HCT116 (cell line): ENCODE results near the gene SLC25A21. TPM values are rescaled to one million over a fixed set of nuclear protein-coding genes. Genes with fewer than 3 reads are reported as not detected.

Experiments used
- ATAC-seq: fragments of 200-7000 bp; cut with Tn5 transposase; 2 replicates; pipeline ENCODE4 v1.9.1; 2020; ENCODE audit warnings: mild to moderate bottlenecking, moderate library complexity
- BruUV-seq: library from RNA; stranded (reverse); fragments of 400-500 nt; replicated peaks from 2 replicates; lab custom pipeline; 2021; lab: Mats Ljungman, UMichigan
- CTCF ChIA-PET: fragments of 300-600 bp; sonication (Branson Sonifier 250); formaldehyde crosslinking; loops from one replicate; lab custom pipeline; 2021; ENCODE audit warnings: antibody characterized with exemption; lab: Charles Lee
- POLR2A ChIA-PET: fragments of 300-600, 350-600 bp; sonication (Branson Sonifier 250); formaldehyde crosslinking; loops from one replicate; lab custom pipeline; 2021; ENCODE audit warnings: antibody characterized with exemption; lab: Charles Lee
- RAD21 ChIA-PET, 2 experiments: fragments of 300-600 bp; sonication (Branson Sonifier 250); formaldehyde crosslinking; loops; one replicate each; lab custom pipeline; 2023; ENCODE audit warnings: low total read pairs in 2 of 2; ENCODE audit not compliant: uncharacterized antibody in 2 of 2, unreplicated experiment in 2 of 2, low non-redundant PET in 1 of 2; lab: Charles Lee
- DNase-seq: peaks from one replicate; pipeline ENCODE4 v3.0.0-alpha.2; 2010; ENCODE audit warnings: low read depth, low spot score
- H2AFZ ChIP-seq: fragments of 200-600 bp; shearing (Covaris generic), sonication (generic); 2 replicates; pipeline ENCODE4 v1.6.1; 2017; ENCODE audit warnings: low read depth, mixed run types, mixed read lengths, antibody characterized with exemption, low read length; ENCODE audit not compliant: poor library complexity, severe bottlenecking
- H3K27ac ChIP-seq: 2 replicates; pipeline ENCODE4 v1.5.1; 2012; ENCODE audit warnings: low read depth, low read length
- H3K27me3 ChIP-seq: fragments of 200-600 bp; sonication (generic); 2 replicates; pipeline ENCODE4 v1.6.1; 2016; ENCODE audit warnings: mixed run types, low read length, mixed read lengths; ENCODE audit not compliant: insufficient read depth
- H3K36me3 ChIP-seq, 2 experiments: fragments of 200-500 bp in 1 of 2; fragments of 200-600 bp in 1 of 2; sonication (Bioruptor generic) in 1 of 2; sonication (generic) in 1 of 2; 2 replicates each; pipeline versions ENCODE4 v1.5.1 to v1.6.1; 2014 to 2016; ENCODE audit warnings: low read length in 2 of 2, inconsistent platforms in 1 of 2, mixed read lengths in 1 of 2, mixed run types in 1 of 2; ENCODE audit not compliant: insufficient read depth in 2 of 2, control insufficient read depth in 1 of 2
- H3K4me1 ChIP-seq, 2 experiments: fragments of 200-600 bp in 1 of 2; sonication (generic) in 1 of 2; 2 replicates each; pipeline versions ENCODE4 v1.5.1 to v1.6.1; 2012 to 2017; ENCODE audit warnings: low read length in 2 of 2, inconsistent platforms in 1 of 2, mild to moderate bottlenecking in 1 of 2, mixed read lengths in 1 of 2, mixed run types in 1 of 2, moderate library complexity in 1 of 2; ENCODE audit not compliant: insufficient read depth in 2 of 2, control insufficient read depth in 1 of 2
- H3K4me2 ChIP-seq: fragments of 200-600 bp; sonication (generic); 2 replicates; pipeline ENCODE4 v1.6.1; 2017; ENCODE audit warnings: mixed run types, low read length, mixed read lengths
- H3K4me3 ChIP-seq, 2 experiments: fragments of 200-600 bp in 1 of 2; sonication (generic) in 1 of 2; replicated peaks in 1 of 2; 2 replicates each; pipeline ENCODE4 v1.5.1; 2011 to 2016; ENCODE audit warnings: low read length in 2 of 2, control low read depth in 1 of 2, low read depth in 1 of 2, mild to moderate bottlenecking in 1 of 2, mixed read lengths in 1 of 2, mixed run types in 1 of 2
- H3K79me2 ChIP-seq: fragments of 200-600 bp; sonication (generic); 2 replicates; pipeline ENCODE4 v1.6.1; 2017; ENCODE audit warnings: mild to moderate bottlenecking, mixed run types, low read length, moderate library complexity, mixed read lengths; ENCODE audit not compliant: insufficient read depth
- H3K9ac ChIP-seq: fragments of 200-600 bp; sonication (generic); 2 replicates; pipeline ENCODE4 v1.6.1; 2016; ENCODE audit warnings: low read length, mixed read lengths
- H3K9me2 ChIP-seq: fragments of 200-600 bp; sonication (generic), shearing (Covaris generic); 2 replicates; pipeline ENCODE4 v1.6.1; 2017; ENCODE audit warnings: mixed run types, mild to moderate bottlenecking, moderate library complexity; ENCODE audit not compliant: insufficient read depth
- H3K9me3 ChIP-seq, 2 experiments: fragments of 200-500 bp in 1 of 2; fragments of 200-600 bp in 1 of 2; sonication (Bioruptor generic) in 1 of 2; sonication (generic) in 1 of 2; 2 replicates each; pipeline ENCODE4 v1.6.1; 2014 to 2017; ENCODE audit warnings: low read length in 2 of 2, mixed read lengths in 2 of 2, inconsistent platforms in 1 of 2, low read depth in 1 of 2, mild to moderate bottlenecking in 1 of 2, mixed run types in 1 of 2, moderate library complexity in 1 of 2; ENCODE audit not compliant: control insufficient read depth in 1 of 2, insufficient read depth in 1 of 2
- H4K20me1 ChIP-seq: fragments of 200-600 bp; sonication (generic), shearing (Covaris generic); 2 replicates; pipeline ENCODE4 v1.6.1; 2017; ENCODE audit warnings: mixed run types, mild to moderate bottlenecking, moderate library complexity; ENCODE audit not compliant: insufficient read depth
- CBX3 ChIP-seq: IDR thresholded peaks from 2 replicates; pipeline ENCODE4 v1.6.1; 2012; ENCODE audit warnings: low read depth
- ELF1 ChIP-seq: IDR thresholded peaks from 2 replicates; pipeline ENCODE4 v1.6.1; 2012; ENCODE audit warnings: low read depth, borderline replicate concordance
- EZH2 ChIP-seq: fragments of 200-600 bp; sonication (generic); IDR thresholded peaks from 2 replicates; pipeline ENCODE4 v1.6.1; 2017; ENCODE audit warnings: antibody characterized with exemption, mixed run types
- JUND ChIP-seq: IDR thresholded peaks from 2 replicates; pipeline ENCODE4 v1.6.1; 2012
- POLR2A ChIP-seq: IDR thresholded peaks from 2 replicates; pipeline ENCODE4 v1.7.0; 2011; ENCODE audit warnings: borderline replicate concordance; ENCODE audit not compliant: insufficient read depth, insufficient read length; ENCODE audit errors: extremely low read depth
- POLR2AphosphoS5 ChIP-seq: IDR thresholded peaks from 2 replicates; pipeline ENCODE4 v1.6.1; 2011; ENCODE audit warnings: mild to moderate bottlenecking, low read depth, low read length, moderate library complexity
- REST ChIP-seq: IDR thresholded peaks from 2 replicates; pipeline ENCODE4 v1.6.1; 2012; ENCODE audit warnings: low read depth
- SIN3A ChIP-seq: IDR thresholded peaks from 2 replicates; pipeline ENCODE4 v1.6.1; 2012; ENCODE audit warnings: low read depth
- SRF ChIP-seq: IDR thresholded peaks from 2 replicates; pipeline ENCODE4 v1.6.1; 2012; ENCODE audit warnings: low read depth
- TCF7L2 ChIP-seq: IDR thresholded peaks from 2 replicates; pipeline ENCODE4 v1.7.0; 2011; ENCODE audit warnings: borderline replicate concordance, inconsistent platforms; ENCODE audit not compliant: insufficient read depth, insufficient read length; ENCODE audit errors: extremely low read depth
- YY1 ChIP-seq: IDR thresholded peaks from 2 replicates; pipeline ENCODE4 v1.6.1; 2011; ENCODE audit warnings: low read length, low read depth, moderate library complexity, mild to moderate bottlenecking; ENCODE audit not compliant: insufficient replicate concordance; ENCODE audit errors: extremely low read depth
- ZBTB33 ChIP-seq: IDR thresholded peaks from 2 replicates; pipeline ENCODE4 v1.6.1; 2011; ENCODE audit warnings: mild to moderate bottlenecking, low read length, moderate library complexity; ENCODE audit not compliant: insufficient replicate concordance; ENCODE audit errors: extremely low read depth
- ZFX ChIP-seq: fragments of 450-650 bp; IDR thresholded peaks from 2 replicates; pipeline ENCODE4 v1.6.1; 2017
- ZNF274 ChIP-seq: fragments of 200-500 bp; sonication (Bioruptor generic); IDR thresholded peaks from 2 replicates; pipeline ENCODE4 v1.6.1; 2014; ENCODE audit warnings: mild to moderate bottlenecking, low read depth, low read length, inconsistent platforms
- intact Hi-C: fragments of 100-400 bp; cut with micrococcal nuclease; formaldehyde crosslinking; loops from 2 replicates; pipeline ENCODE4 v1.10.0; 2022
- total RNA-seq: library from RNA; stranded (reverse); gene quantifications from one replicate; pipeline ENCODE4 v1.2.1, GENCODE V29; 2021; ENCODE audit not compliant: unreplicated experiment

The SLC25A21 gene
- total RNA-seq, 1 experiment from 2014 or later: 3.5 TPM

GRCh38 chr14:37054144-37054543, 118.3 kb downstream of the SLC25A21 start (continued):
- TF ChIP-seq REST: no peak

- peaks cover 0 to 15% of the 10 kb centered on the region in 2 experiments; a peak in 2 of 4 replicates for H3K4me1 ChIP-seq
- H4K20me1 ChIP-seq: no peaks in the 10 kb centered on the region
- ChIA-PET RAD21 (no interaction called here), CTCF (no interaction called here), POLR2A (no interaction called here)
- DNase-seq: no peak
- no peak overlapping the region for H3K4me2 ChIP-seq
- H3K9me3 ChIP-seq: no peaks in the 10 kb centered on the region
- ATAC-seq: no peak
- no peaks in the 10 kb centered on the region for H3K79me2 ChIP-seq
- H3K27ac ChIP-seq: no peak overlapping the region
- H3K36me3 ChIP-seq: no peaks in the 10 kb centered on the region
- H3K4me3 ChIP-seq: no peak overlapping the region
- intact Hi-C loops: no loop called here
- H3K9ac ChIP-seq: no peak overlapping the region
- no peaks in the 10 kb centered on the region for H3K9me2 ChIP-seq
- no peaks in the 10 kb centered on the region for H3K27me3 ChIP-seq
- no TSS peak for BruUV-seq
- H2AFZ ChIP-seq: no peak overlapping the region
- TF ChIP-seq SRF: no peak
- no peak for TF ChIP-seq SIN3A
- TF ChIP-seq POLR2A: no peak
- no peak for TF ChIP-seq ZBTB33
- TF ChIP-seq CBX3: no peak
- no peak for TF ChIP-seq POLR2AphosphoS5
- TF ChIP-seq YY1: no peak
- no peak for TF ChIP-seq REST
- TF ChIP-seq ZFX: no peak
- TF ChIP-seq TCF7L2: no peak
- no peak for TF ChIP-seq JUND
- TF ChIP-seq ZNF274: no peak
- TF ChIP-seq ELF1: no peak
- TF ChIP-seq EZH2: no peak
Observed at GRCh38 chr14:37051680-37052079, 120.7 kb downstream of the SLC25A21 start.
